Vagina (tissue), 2 donors: ENCODE data around the gene KLHL25.

Experiments
- POLR2AphosphoS5 ChIP-seq, 2 donors: sonication (generic); formaldehyde crosslinking; IDR thresholded peaks; one replicate each; pipeline ENCODE4 v1.9.0; 2017; ENCODE audit warnings: antibody characterized with exemption in 2 of 2, mild to moderate bottlenecking in 2 of 2, low read depth in 1 of 2; ENCODE audit not compliant: insufficient read depth in 1 of 2
- TF ChIP-seq, protein P1 (sequence below), 3 experiments: fragments of 450-650 bp in 2 of 3; fragments of 200-600 bp in 1 of 3; sonication (generic) in 1 of 3; IDR thresholded peaks; one replicate each; pipeline ENCODE4 v1.5.1; 2017 to 2019; ENCODE audit warnings: antibody characterized with exemption in 3 of 3, mild to moderate bottlenecking in 2 of 3, moderate library complexity in 2 of 3

DNA sequence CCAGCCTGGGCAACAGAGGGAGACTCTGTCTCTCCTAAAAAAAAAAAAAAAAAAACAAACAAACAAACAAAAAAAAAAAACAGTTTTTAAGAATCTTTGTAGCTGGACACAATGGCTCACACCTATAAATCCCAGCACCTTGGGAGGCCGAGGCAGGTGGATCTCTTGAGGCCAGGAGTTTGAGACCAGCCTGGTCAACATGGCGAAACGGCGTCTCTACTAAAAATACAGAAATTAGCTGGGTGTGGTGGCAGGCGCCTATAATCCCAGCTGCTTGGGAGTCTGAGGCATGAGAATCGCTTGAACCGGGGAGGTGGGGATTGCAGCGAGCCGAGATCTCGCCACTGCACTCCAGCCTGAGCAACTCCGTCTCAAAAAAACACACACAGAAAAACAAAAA lies 53.1 kb downstream of the KLHL25 start:
- TF ChIP-seq, protein P1, sequence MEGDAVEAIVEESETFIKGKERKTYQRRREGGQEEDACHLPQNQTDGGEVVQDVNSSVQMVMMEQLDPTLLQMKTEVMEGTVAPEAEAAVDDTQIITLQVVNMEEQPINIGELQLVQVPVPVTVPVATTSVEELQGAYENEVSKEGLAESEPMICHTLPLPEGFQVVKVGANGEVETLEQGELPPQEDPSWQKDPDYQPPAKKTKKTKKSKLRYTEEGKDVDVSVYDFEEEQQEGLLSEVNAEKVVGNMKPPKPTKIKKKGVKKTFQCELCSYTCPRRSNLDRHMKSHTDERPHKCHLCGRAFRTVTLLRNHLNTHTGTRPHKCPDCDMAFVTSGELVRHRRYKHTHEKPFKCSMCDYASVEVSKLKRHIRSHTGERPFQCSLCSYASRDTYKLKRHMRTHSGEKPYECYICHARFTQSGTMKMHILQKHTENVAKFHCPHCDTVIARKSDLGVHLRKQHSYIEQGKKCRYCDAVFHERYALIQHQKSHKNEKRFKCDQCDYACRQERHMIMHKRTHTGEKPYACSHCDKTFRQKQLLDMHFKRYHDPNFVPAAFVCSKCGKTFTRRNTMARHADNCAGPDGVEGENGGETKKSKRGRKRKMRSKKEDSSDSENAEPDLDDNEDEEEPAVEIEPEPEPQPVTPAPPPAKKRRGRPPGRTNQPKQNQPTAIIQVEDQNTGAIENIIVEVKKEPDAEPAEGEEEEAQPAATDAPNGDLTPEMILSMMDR (IDR thresholded peaks at IDR 0.05): no peak
- TF ChIP-seq POLR2AphosphoS5 (IDR thresholded peaks at IDR 0.05; ENCODE audit: insufficient read depth in 1 of 2, low read depth in 1 of 2): no peak
